Measurements from ENCODE around the gene TDRD15.
"Not testable (repeated sequence)": the region's sequence is repeated elsewhere in the genome, so short reads cannot be mapped to it uniquely, and the experiment has no call there.

Gene TDRD15

DNA sequence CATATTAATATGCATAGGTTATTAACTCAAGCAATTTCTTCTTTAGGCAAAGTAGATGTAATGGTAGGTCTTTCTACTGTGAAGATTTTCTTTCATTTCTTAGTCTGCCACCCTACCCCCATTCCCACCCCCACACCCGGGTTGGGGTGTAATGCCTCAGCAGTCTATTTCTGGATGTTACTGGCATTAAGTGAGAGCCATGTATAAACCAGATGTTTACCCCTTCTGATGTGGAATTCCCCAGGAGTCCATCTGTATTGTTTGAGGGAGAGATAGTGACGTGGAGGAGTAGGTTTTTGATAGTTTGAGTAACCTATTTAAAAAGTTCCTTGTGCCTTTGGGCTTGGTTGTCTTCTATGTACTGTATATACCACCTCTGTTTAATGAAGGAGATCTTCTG lies 11.8 kb downstream of the TDRD15 start:
- TF ChIP-seq, protein P1, sequence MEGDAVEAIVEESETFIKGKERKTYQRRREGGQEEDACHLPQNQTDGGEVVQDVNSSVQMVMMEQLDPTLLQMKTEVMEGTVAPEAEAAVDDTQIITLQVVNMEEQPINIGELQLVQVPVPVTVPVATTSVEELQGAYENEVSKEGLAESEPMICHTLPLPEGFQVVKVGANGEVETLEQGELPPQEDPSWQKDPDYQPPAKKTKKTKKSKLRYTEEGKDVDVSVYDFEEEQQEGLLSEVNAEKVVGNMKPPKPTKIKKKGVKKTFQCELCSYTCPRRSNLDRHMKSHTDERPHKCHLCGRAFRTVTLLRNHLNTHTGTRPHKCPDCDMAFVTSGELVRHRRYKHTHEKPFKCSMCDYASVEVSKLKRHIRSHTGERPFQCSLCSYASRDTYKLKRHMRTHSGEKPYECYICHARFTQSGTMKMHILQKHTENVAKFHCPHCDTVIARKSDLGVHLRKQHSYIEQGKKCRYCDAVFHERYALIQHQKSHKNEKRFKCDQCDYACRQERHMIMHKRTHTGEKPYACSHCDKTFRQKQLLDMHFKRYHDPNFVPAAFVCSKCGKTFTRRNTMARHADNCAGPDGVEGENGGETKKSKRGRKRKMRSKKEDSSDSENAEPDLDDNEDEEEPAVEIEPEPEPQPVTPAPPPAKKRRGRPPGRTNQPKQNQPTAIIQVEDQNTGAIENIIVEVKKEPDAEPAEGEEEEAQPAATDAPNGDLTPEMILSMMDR (IDR thresholded peaks at IDR 0.05; ENCODE audit: control insufficient read depth, insufficient read depth, low read depth, low read length, missing control alignments): no peak
- H3K4me3 ChIP-seq (ENCODE audit: control insufficient read depth, low read depth, low read length): no peak overlapping the region
- DNase-seq (ENCODE audit: low read depth): no peak

DNA sequence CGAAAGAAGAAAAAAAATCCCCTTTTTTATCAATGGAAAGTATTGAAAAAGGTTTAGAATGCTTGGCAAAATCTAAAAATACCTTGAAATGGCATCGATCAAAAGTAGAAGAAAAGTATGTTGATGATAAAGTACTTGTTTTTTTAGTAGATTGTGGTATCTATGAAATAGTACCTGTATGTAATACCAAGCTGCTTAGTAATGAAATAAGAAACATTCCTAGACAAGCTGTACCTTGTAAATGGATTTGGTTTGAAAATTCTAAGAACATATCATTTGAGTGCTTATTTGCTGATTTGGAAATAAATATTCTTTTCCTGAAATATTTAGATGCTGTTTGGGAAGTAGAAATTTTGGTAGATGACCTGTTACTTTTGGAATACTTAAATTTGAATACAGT lies 18.4 kb downstream of the TDRD15 start:
- H3K4me3 ChIP-seq (ENCODE audit: control insufficient read depth, low read depth, low read length): no peak overlapping the region
- no peak for DNase-seq (ENCODE audit: low read depth)
- TF ChIP-seq, protein P1 (IDR thresholded peaks at IDR 0.05; ENCODE audit: control insufficient read depth, insufficient read depth, low read depth, low read length, missing control alignments): no peak

DNA sequence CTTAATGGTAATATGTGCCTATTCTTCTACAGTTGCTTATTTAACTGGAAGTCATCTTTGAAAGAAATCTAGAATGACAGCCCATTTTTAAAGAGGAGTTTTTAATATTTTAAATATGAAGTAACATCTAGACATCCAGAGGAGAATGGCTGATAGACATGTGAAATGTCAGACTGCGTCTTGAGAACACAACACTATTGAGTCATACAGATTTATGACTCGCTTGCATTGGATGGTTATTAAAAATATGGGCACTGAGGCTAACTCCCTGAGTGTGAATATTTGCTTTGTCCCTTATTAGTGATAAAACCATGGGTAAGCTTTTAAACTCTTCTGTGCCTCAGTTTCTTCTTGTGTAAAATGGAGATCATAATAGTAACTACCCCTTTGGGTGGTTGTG lies 22.9 kb downstream of the TDRD15 start:
- no peak overlapping the region for H3K4me3 ChIP-seq (ENCODE audit: control insufficient read depth, low read depth, low read length)
- no peak for DNase-seq (ENCODE audit: low read depth)
- TF ChIP-seq, protein P1 (IDR thresholded peaks at IDR 0.05; ENCODE audit: control insufficient read depth, insufficient read depth, low read depth, low read length, missing control alignments): no peak

DNA sequence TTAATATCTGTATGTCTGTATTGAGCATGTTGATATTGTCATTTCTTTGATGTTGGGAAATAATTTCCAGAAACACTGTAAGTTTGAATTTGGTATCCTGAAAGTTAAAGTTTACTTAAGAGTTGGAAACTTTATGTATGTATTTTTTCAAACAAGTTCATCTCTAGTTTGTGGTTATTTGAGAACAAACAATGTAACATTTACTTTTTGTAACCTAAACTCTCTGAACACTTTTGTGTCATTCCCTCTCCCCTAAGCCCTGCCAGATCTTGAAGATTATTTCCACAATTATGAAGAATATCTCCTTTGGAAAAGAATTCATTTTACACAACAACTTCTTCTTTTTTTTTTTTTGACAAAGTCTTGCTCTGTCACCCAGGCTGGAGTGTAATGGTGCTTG lies 24.9 kb downstream of the TDRD15 start:
- DNase-seq (ENCODE audit: low read depth): no peak
- no peak overlapping the region for H3K4me3 ChIP-seq (ENCODE audit: control insufficient read depth, low read depth, low read length)
- TF ChIP-seq, protein P1 (IDR thresholded peaks at IDR 0.05; ENCODE audit: control insufficient read depth, insufficient read depth, low read depth, low read length, missing control alignments): no peak

DNA sequence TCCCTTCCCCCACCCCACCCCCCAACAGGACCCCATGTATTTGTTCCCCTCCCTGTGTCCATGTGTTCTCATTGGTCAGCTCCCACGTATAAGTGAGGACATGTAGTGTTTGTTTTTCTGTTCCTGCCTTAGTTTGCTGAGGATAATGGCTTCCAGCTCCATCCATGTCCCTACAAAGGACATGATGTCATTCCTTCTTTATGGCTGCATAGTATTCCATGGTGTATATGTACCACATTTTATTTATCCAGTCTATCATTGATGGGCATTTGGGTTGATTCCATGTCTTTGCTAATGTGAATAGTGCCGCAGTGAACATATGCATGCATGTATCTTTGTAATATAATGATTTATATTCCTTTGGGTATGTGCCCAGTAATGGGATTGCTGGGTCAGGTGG lies 27.5 kb downstream of the TDRD15 start:
- not testable (repeated sequence) for H3K4me3 ChIP-seq (ENCODE audit: control insufficient read depth, low read depth, low read length); DNase-seq (ENCODE audit: low read depth)

DNA sequence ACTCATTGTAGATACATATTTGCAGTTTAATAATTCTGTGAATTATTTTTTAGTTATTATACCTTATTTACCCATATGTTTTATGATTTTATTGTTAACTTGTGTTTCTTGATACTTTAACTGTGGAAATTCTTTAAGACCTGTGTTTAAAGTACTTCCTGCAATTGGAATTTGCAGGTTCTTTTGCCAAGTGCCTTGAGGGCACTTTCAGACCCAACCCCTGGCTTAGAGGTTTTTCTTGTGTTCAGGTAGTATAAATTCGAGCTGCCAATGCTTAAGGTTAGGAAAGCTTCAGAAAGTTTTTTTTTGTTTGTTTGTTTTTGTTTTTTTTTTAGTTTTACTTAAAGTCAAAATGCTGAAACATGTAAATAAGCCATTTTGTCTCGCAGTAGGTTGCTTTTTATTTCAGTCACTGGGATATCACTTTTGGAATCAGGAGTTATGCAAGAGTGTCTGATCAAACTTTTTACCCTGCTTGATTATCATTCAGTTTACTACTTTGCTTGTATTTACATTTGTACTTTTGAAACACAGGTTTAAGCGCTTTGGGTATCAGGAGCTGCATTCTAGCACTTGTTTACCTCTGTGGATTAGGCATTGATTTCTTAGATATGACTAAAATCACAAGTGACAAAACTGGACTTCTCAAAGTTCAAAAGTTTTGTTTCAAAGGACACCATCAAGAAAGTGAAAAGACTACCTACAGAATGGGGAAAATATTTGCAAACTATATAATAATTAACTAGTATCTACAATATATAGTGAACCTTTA lies 31.8 kb downstream of the TDRD15 start:
- no peak for DNase-seq (ENCODE audit: low read depth)
- TF ChIP-seq, protein P1 (IDR thresholded peaks at IDR 0.05; ENCODE audit: control insufficient read depth, insufficient read depth, low read depth, low read length, missing control alignments): no peak
- H3K4me3 ChIP-seq (ENCODE audit: control insufficient read depth, low read depth, low read length): no peak overlapping the region

DNA sequence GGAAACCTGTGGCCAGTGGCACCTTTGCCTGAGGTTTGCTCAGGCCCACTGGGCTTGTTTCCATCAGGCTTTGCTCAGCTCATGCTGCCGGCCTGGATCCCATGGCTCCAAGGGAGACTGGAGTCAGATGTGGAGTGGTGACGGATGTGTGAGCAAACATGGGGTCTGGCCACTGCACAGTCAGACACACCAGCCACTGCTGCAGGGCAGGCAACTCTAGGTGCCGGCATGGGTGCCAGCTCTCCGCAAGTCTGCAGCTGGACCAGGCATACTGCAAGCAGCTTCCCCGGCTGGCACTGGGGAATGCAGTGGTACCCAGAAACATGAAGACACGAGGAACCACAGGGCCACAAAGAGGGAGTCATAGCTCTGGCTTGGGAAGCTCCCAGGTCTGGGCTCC lies 37.4 kb downstream of the TDRD15 start:
- TF ChIP-seq, protein P1 (IDR thresholded peaks at IDR 0.05; ENCODE audit: control insufficient read depth, insufficient read depth, low read depth, low read length, missing control alignments): no peak
- no peak overlapping the region for H3K4me3 ChIP-seq (ENCODE audit: control insufficient read depth, low read depth, low read length)
- no peak for DNase-seq (ENCODE audit: low read depth)

Measured in AG09309 (cell line).